DMS153 treated with DMSO at 0.1 percent for 48 hours (cell line): ENCODE data around the gene HELZ.

Source experiments
- DNase-seq: peaks from one replicate; lab custom pipeline; 2025; ENCODE audit not compliant: unreplicated experiment; lab: John Stamatoyannopoulos, UW

HELZ gene

DNA sequence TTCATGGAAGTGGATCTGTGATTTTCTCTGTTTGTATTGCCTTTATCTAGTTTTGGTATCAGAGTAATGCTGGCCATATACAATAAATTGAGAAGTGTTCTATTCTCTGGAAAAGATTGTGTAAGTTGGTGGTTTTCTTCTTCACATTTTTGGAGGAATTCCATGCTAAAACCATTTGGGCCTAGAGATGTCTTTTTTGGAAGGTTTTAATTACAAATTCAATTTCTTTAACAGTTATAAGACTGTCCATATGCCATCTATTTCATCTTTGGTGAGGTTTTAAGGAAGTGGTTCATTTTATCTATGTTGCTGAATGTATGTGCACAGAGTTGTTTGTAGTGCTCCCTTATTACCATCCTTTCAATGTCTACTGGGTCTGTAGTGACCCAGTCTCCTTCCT is 154.7 kb downstream of the HELZ start:
- DNase-seq, result no peak

DNA sequence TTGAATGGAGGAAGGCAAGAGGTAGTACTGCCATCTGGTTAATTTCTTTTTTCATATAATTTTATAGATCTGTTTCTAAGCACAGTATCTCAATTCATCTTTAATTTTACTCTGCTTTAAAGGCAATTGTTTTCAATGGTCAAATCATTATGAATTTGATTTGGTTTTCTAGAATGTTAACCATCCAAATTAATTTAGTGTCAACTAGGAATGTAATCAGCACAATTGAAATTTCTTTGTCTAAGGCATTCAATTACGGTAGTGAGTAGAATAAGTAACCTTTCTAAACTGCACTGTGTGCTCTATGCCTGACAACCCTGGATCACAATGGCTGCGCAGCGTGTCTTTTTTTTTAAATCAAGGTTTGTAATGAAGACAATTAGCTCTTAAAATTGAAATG is 156.4 kb downstream of the HELZ start:
- DNase-seq, result no peak

DNA sequence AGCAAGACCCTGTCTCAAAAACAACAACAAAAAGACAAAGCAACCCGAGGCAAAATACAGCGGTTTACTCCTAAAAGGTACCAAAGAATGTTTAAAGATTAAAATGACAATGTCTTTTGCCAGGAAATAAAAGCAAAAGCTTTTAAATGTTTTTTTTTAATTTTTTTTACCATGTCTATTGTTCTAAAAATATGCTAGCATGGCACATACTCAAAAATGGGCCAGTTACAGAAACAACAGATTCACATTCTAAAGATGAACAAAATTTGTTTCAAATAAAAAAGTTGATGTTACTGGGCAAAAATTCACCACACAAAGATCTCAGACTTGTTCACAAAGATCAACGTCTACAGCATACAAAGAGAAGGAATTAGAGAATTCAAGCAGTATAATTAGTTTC is 159.6 kb downstream of the HELZ start:
- DNase-seq, result no peak

DNA sequence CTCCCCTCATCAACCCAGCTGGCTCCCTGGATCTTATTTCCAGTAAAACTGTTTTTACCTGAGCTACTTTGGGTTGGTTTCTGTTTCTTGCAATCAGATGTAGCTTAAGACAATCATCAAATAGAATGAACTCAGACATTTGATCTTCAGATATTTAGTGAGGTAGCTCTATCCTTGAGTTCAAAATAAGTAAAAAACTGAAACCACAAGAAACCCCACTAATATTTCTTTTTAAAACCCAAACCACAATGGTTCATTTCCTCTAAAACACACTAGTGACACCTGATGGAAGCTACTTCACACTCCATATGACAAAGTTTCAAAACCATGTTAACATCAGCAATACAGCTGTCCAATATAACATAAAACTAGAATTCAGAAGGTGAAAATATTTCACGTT is 162.9 kb downstream of the HELZ start:
- no peak for DNase-seq

DNA sequence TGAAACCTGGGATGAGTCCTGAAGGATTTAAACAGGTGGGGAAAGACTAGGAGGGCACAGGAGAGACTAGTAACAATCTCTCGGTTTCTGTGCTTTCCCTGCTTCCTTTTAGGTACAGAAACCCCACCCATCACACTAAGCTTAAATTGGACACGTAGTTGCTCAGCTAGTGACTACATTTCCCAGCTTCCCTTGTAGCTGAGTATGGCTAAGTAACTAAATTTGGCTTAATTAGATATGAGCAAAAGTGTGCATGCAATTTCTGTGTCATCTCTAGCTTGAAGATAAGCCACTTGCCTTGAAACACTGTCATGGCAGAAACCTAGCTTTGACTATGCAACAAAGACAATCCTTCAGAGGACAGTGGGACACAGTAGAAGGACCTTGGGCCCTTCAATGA is 164.2 kb downstream of the HELZ start:
- DNase-seq, result no peak

GRCh38 chr17:67079491-67079890 is 165.5 kb downstream of the HELZ start:
- DNase-seq, result no peak

DNA sequence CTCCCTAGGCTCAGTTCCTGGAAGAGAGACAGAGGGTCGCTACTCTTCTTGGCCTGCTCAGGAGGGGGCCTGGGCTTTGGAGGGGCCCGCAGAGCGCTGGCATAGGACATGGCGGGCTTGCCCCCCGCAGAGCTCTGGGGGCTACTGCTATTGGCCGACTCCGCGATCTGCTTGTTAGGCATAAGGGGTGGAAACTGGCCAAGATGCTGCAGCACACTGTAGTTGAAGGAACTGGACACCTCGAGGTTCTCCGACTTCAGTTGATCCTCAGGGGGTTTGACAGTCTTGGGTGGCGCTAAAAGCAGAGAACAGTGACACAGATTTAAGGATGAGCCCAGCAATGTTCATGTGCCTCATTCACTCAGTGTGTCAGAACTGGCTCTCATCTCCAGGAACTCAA is 166.7 kb downstream of the HELZ start:
- no peak for DNase-seq

DNA sequence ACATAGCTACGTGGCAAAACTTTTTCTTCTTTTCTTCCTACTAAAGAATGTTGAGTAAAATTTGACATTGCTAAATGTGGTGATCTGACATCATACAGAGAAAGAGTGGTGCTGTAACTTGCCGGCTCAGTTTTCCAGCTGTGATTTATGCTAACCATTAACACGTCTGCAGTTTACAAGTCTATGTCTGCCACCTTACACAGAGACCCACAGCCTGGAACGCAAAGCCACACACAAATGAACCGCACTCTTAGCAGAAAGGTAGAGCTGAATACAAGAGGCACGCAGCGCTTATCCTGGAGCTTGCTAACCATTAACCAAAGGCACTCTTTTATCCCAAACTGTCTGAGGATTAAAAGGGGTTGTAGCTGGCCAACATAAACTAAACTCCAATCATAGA is 168.7 kb downstream of the HELZ start:
- no peak for DNase-seq

DNA sequence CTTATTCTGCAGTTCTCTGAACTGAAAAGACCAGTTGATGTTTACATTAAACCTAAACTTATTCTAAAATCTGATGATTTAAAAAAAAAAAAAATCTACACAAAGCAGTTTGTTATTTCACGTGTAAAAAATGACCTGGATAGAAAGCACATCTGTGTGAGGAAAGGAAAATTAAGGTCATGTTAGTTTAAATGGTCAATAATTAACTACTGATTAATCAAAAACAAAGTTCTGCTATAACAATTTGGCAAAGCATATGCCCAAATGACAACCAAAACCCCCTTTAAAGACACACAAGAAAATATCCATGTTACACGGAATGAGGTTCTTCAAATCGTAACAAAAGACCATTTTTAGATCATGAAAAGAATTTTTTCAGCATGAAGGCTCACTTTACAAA is 170.2 kb downstream of the HELZ start:
- DNase-seq, result no peak

- no peak for DNase-seq
These were observed 172.1 kb downstream of the HELZ start for GRCh38 chr17:67072885-67073284.

GRCh38 chr17:67071595-67071994 is 173.4 kb downstream of the HELZ start:
- no peak for DNase-seq

DNA sequence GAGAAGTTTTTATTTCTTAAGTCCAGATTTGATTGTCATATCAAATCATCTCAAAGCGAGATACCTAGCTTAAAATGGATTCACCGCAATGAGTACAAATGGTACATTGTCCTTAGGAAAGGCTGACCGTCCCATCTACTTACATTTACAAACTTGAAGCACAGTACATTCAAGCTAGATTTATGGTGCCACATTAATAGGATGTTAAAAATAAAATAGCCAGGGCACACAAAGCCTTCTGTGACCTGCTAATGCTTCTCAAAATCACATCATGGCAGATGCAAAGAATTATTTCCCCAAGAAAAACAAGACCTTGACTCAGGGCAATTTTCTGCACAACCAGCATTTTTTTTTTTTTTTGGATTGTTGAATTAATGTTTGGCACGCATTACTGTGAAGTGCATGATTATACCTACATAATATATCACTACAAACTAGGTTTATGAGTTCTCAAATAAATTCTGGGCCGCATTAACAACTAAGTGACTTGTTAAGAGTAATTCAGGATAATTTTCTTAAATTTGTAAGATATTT is 175.3 kb downstream of the HELZ start:
- DNase-seq, result no peak

DNA sequence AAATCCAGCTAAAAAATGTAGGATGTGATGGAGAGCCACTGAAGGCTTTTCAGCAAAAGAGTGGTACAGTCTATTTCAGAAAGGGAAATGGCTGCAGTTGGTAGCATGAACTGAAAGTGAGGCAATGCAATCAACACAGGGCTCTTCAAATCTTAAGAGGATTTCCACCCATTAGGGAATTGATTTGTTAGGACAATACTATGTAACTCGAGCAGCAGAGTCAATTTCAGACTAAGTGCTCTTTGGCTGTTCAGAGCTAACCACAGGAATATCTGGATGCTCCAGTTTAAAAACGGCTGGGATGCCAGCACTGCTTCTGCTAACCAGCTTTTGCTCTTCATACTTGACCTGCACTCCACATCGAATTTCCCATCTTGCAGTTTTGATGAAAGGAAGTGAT is 176.0 kb downstream of the HELZ start:
- DNase-seq, result no peak

DNA sequence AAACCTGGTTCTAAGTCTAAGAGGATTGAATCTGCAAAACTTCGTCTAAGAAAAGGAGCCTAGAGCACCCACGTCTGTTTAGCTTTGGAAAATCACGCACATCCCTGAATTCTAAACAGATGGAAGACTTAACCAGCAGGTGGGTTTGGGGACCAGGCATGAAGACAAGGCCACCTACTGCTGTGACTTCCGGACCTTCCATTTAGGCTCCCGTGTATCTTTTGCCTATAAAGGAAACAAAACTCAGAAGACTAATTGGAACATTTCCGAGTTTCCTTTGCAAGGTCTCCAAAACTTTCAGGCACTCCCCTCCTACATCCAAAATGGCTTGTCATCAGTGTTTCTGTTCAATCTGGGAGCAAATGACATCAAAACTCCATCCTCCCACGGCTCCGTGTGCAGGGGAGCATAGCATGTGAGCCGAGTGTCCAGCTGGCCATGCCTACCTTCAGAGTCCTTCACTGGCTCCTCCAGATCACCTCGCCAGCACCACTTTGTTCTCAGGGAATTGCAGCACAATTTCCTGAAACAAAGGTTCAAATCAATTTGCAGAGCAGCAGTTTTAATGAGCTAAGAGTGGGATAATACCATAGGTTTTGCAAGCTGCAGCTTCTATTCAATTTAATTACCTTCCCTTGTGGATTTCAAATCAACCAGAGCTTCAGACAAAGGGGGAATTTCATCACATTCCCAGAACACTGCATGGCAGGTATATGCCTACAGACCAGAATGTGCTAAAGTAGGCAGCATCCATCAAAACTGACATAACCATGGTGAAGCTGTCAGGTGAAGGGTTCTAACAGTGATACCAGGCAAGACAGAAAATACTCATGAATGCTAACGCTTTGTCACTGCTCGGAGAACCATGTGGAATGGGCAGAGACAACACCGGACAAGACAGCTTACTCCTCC is 177.2 kb downstream of the HELZ start:
- no peak for DNase-seq

DNA sequence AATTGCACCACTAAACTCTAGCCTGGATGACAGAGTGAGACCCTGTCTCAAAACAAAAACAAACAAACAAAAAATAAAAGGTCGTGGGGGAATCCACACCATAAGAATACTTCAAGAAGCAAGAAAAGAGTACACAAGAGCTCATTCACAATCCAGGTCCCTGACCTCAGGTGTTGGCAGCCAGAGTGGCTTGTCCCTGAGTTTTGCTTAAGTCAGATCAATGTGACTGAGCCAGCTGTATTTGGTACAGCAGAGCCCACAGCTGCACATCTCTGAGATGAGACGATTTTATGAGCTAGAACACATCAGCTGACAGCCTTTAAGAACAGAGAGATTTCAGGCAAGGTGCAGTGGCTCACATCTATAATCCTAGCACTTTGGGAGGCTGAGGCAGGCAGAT is 178.3 kb downstream of the HELZ start:
- no peak for DNase-seq

DNA sequence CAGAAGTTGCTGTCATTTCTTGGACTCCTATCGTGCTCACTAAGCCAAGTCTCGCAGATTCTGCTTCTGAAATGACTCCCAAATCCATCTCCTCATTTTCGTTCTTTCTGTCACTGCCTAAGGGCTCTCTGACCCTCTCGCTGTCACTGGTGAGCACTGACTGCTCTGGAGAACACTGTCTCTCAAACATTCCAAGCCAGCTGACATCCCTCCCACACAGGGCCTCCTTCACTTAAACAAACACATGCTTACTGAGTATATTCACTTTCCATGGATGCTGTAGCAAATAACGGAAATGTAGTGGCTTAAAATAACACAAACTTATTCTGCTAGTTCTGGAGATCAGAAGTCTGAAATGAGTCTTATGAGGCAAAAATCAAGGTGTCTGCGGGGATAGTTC is 181.9 kb downstream of the HELZ start:
- DNase-seq, result no peak

DNA sequence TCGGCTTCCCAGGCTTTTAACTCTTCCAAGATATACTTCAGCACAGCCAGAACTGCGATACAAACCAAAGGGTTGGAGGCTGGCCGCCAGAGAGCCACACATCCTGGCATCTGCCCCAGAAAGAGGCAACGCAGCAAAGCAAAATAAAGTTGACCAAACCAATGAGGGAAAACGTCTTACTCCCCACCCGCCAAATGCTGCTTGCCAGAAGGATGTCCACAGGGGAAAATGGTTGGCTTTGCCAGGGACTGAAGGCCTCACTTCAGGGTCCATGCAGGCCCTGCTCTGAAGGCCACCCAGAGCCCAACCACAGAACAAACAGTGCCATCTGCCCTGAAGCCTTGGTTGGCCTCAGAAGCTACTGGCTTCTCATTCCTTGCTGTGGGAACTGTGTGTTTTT is 185.6 kb downstream of the HELZ start:
- no peak for DNase-seq

DNA sequence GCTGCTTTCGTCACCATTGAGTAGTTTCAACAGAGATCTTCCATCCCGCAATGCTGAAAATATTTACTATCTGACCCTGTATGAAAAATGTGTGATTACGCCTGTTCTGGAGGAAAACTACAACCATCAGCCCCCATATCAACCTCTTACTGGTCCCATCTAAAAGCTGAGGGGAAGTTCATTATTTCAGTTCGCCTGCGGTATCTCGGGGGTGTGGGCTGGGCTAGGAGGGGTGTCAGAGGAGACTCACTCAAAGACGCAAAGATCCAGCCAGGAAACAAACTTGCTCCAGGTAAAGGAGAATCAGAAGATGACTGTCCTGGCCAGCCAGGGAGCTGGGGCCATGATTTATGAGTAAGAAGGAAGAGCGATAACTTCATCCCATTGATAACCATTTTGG is 187.0 kb downstream of the HELZ start:
- DNase-seq, result no peak

GRCh38 chr17:67056746-67057490 is 188.1 kb downstream of the HELZ start:
- no peak for DNase-seq

GRCh38 chr17:67055811-67056745 is 188.9 kb downstream of the HELZ start:
- DNase-seq, result no peak

GRCh38 chr17:67055041-67055443 is 190.0 kb downstream of the HELZ start:
- DNase-seq, result no peak
